ENCODE results near the gene GNAT2. TPM values are rescaled to one million over a fixed set of nuclear protein-coding genes. Genes with fewer than 3 reads are reported as not detected.

GNAT2 gene
- total RNA-seq = not detected

DNA sequence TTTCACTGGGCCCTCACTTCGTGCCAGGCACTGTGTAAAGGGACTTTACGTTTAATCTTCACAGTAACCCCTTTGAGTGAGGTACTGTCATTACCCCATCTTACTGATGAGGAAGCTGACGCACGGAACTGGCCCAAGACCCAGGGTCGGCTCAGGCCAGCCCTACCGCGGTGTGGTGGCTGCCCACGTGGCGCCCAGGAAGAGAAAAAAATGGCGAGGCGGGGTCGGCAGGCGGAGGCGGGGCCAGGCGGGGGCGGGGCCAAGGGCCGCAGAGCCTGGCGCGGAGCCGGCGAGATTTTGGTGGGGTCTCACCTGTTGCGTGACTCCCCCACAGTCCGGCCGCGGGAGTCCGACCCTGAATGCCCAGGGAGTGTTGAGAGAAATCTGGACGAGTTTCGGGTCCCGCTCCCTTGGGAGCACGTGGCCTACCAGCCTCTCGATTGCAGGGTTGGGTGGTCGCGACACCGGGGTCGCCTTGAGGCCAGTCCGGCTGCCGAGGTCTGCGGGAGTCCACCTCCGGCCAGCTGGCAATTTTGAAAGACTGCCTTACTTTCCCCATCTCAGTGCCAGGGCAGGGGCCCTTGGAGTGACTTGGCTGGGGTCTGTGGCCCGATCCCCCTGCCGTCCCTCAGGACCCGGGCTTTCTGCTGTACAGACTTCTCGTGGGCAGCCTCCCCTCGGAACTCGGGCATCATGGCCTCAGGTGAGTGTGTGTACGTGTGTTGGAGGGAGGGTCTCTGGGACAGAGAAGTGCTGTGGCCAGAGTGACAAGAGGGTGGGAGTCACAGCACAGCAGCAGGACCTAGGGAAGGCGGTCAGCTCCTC, at the start of gene GNAT2, which contains the start of gene AMPD2:
GNAT2 (minus strand) TSS at position 41 of the 825 bp plus-strand sequence. CDS start 6,746 bp downstream, outside the sequence.
AMPD2 (plus strand) TSS at position 262 of the 825 bp plus-strand sequence. CDS start 1,339 bp downstream, outside the sequence.

DNA sequence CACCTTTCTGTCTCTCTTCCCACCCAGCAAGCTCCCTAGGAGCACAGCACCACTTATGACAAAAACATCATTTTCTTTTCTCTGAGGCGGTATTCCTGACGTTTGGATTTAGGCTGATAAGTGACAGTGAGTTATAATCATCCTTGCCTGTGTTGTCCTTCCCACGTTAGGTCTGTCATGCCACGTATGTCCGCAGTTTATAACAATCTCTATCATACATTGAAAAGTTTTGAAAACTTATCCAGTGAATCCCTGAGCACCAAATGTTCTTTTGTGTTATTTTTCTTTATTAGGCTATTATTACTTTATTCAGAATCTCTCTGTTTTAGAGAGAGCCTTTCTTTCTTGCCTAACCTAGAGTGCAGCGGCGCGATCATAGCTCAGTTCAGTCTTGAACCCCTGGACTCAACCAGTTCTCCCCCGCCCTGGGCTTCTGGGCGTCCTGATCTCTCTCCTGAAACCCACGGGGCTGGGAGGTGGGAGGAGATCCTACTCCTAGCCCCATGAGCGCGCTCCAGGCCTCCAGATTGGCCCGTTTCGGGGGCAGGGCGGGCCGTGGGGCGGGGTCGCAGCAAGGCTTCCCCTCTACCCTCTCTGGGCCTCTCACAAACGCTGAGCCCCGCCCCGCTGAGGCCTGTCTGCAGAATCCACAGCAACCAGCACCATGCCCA, 48.2 kb upstream of the GNAT2 start, which contains the start of gene GSTM2:
GSTM2 (plus strand) TSS at position 606 of the 671 bp plus-strand sequence; CDS start at position 665, 59 bp downstream.

DNA sequence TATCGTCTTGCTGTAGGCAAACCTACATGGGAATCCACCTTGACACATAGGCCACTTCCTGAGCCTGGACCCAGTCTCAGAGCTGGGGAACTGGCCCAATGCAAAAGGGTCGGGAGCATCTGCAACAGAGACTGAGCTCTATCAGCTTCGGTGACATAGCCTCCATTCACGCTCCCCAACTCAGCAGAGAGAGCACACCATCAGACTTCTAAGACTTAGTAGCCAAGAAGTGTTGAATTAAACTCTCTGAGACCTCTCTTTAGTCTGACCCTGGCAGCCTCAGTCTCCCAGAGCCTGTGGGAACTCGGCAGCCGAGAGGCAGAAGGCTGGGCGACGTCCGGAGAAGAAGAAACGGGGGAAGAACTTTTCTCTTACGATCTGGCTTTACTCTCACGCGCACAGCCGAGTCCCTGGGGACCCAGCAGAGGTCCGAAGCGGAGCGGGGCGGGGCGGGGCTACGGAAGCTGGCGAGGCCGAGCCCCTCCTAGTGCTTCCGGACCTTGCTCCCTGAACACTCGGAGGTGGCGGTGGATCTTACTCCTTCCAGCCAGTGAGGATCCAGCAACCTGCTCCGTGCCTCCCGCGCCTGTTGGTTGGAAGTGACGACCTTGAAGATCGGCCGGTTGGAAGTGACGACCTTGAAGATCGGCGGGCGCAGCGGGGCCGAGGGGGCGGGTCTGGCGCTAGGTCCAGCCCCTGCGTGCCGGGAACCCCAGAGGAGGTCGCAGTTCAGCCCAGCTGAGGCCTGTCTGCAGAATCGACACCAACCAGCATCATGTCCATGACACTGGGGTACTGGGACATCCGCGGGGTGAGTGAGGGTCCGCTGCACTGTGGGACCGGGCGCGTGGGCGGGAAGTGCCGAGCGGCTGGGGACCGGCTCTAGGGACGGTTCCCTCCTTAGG, 36.5 kb upstream of the GNAT2 start, which contains the start of gene GSTM4:
GSTM4 (plus strand) TSS at position 485 of the 905 bp plus-strand sequence; CDS start at position 776, 291 bp downstream.

Other genes with a start within 250 kb of the GNAT2 start
- 1 to 10 TPM; 3.5 to 3.9 TPM for gene SORT1, start 221.7 kb downstream of the GNAT2 start, total RNA-seq
- 100 to 1,000 TPM; 138 TPM for gene PSMA5, start 193.2 kb downstream of the GNAT2 start, total RNA-seq
- gene SYPL2, start 153.1 kb downstream of the GNAT2 start, total RNA-seq = not detected
- 10 to 100 TPM; 10.7 to 12.7 TPM for gene ATXN7L2, start 135.7 kb downstream of the GNAT2 start, total RNA-seq
- gene CYB561D1, start 125.5 kb downstream of the GNAT2 start, total RNA-seq = 10 to 100 TPM; 23.6 to 28.9 TPM
- 1 to 10 TPM; 7.0 to 7.3 TPM for gene AMIGO1, start 109.9 kb downstream of the GNAT2 start, total RNA-seq
- under 1 TPM; 0.29 to 0.50 TPM for gene GPR61, start 79.7 kb downstream of the GNAT2 start, total RNA-seq
- 1 to 10 TPM; 9.3 to 9.7 TPM for gene GNAI3, start 71.0 kb downstream of the GNAT2 start, total RNA-seq
- gene AMPD2, start 221 bp upstream of the GNAT2 start, total RNA-seq = 100 to 1,000 TPM; 112 to 117 TPM
- gene GSTM4, start 36.5 kb upstream of the GNAT2 start, total RNA-seq = 10 to 100 TPM; 14.4 to 14.6 TPM
- 10 to 100 TPM; 20.9 to 22.6 TPM for gene GSTM2, start 48.4 kb upstream of the GNAT2 start, total RNA-seq
- under 1 TPM in 1 of 2 experiments, not detected in 1; 0.24 TPM for gene GSTM1, start 68.2 kb upstream of the GNAT2 start, total RNA-seq
- gene GSTM5, start 92.6 kb upstream of the GNAT2 start, total RNA-seq = not detected
- gene GSTM3, start 121.4 kb upstream of the GNAT2 start, total RNA-seq = under 1 TPM; 0.31 to 0.71 TPM
- gene EPS8L3, start 144.3 kb upstream of the GNAT2 start, total RNA-seq = not detected